ENCODE measurements around the gene HNRNPH2. TPM values are rescaled to one million over a fixed set of nuclear protein-coding genes. Genes with fewer than 3 reads are reported as not detected.

HNRNPH2 gene
- polyA plus RNA-seq, 4 donors, result 60.2 to 124 (median 72.0) TPM

- DNase-seq, result no peak
- Histone ChIP-seq H3K27me3 (ENCODE audit: control insufficient read depth in 3 of 3, insufficient read depth in 3 of 3, low read length in 3 of 3) (no peaks in the 10 kb centered on the region), H3K4me1 (ENCODE audit: control insufficient read depth in 3 of 3, insufficient read depth in 2 of 3, low read depth in 1 of 3, low read length in 2 of 3) (peaks cover 0 to 8% (median 0%) of the 10 kb centered on the region in 3 donors), H3K27ac (ENCODE audit: low read depth in 1 of 3, low read length in 2 of 3) (peak overlapping the region; percentile 77 to 98 (median 94)), H3K36me3 (ENCODE audit: control insufficient read depth in 3 of 3, insufficient read depth in 2 of 3, low read depth in 1 of 3, low read length in 3 of 3) (peaks cover 0 to 15% (median 3%) of the 10 kb centered on the region in 3 donors), H3K4me3 (ENCODE audit: low read depth in 1 of 3, low read length in 3 of 3) (peak overlapping the region; percentile 29 to 95 (median 59)), H3K9me3 (ENCODE audit: control insufficient read depth in 2 of 2, insufficient read depth in 1 of 2, low read depth in 1 of 2, low read length in 1 of 2) (no peaks in the 10 kb centered on the region)
- 0 to 24% (median 9%) methylated on average over 14 to 15 of the region's 15 CpGs for WGBS, 3 donors
- FAIRE-seq, result no peak
Observed at GRCh38 chrX:101407167-101407747, 765 bp upstream of the HNRNPH2 start.

GRCh38 chrX:101408532-101408841 is 465 bp downstream of the HNRNPH2 start:
- DNase-seq (no peak), FAIRE-seq (no peak)
- Histone ChIP-seq H3K4me1 (ENCODE audit: control insufficient read depth in 3 of 3, insufficient read depth in 2 of 3, low read depth in 1 of 3, low read length in 2 of 3) (peaks cover 0 to 5% (median 0%) of the 10 kb centered on the region in 3 donors), H3K36me3 (ENCODE audit: control insufficient read depth in 3 of 3, insufficient read depth in 2 of 3, low read depth in 1 of 3, low read length in 3 of 3) (peaks cover 3 to 17% (median 5%) of the 10 kb centered on the region in 3 donors), H3K4me3 (ENCODE audit: low read depth in 1 of 3, low read length in 3 of 3) (peak overlapping the region; percentile 58 to 80 (median 66)), H3K27me3 (ENCODE audit: control insufficient read depth in 3 of 3, insufficient read depth in 3 of 3, low read length in 3 of 3) (no peaks in the 10 kb centered on the region), H3K9me3 (ENCODE audit: control insufficient read depth in 2 of 2, insufficient read depth in 1 of 2, low read depth in 1 of 2, low read length in 1 of 2) (no peaks in the 10 kb centered on the region), H3K27ac (ENCODE audit: low read depth in 1 of 3, low read length in 2 of 3) (peak overlapping the region; percentile 81 to 98 (median 85))
- 0 to 25% (median 10%) methylated on average over 8 of the region's 8 CpGs for WGBS, 3 donors

DNA sequence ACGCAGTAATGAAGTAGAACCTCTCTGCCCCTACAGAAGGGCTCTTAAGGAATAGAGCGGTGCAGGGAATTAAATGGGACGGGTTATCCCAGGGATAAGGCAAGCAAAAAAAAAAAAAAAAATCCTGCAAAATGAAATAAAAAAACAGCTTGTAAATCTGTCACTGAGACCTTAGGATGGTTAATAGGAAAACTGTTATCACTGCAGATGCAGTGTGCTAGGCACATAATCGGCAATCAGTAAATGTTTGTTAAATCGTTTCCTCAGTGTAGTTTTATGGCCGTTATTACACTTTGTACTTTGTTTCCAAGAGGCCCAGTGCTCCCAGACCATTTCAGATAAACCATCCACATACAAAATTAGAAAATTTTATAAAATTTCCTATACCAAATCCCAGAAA is 1.0 kb downstream of the HNRNPH2 start:
- H3K4me1 ChIP-seq (ENCODE audit: control insufficient read depth in 3 of 3, insufficient read depth in 2 of 3, low read depth in 1 of 3, low read length in 2 of 3), result peaks cover 0 to 3% (median 0%) of the 10 kb centered on the region in 3 donors
- WGBS, 3 donors, result 2 to 21% (median 7%) methylated on average over 6 of the region's 6 CpGs
- FAIRE-seq (no peak), DNase-seq (peak; percentile 68 to 73)
- H3K36me3 ChIP-seq (ENCODE audit: control insufficient read depth in 3 of 3, insufficient read depth in 2 of 3, low read depth in 1 of 3, low read length in 3 of 3), result peaks cover 3 to 14% (median 5%) of the 10 kb centered on the region in 3 donors
- no peaks in the 10 kb centered on the region for H3K27me3 ChIP-seq (ENCODE audit: control insufficient read depth in 3 of 3, insufficient read depth in 3 of 3, low read length in 3 of 3)
- H3K9me3 ChIP-seq (ENCODE audit: control insufficient read depth in 2 of 2, insufficient read depth in 1 of 2, low read depth in 1 of 2, low read length in 1 of 2), result no peaks in the 10 kb centered on the region
- peak overlapping the region in 2 of 3 donors; percentile 85 to 98 for H3K27ac ChIP-seq (ENCODE audit: low read depth in 1 of 3, low read length in 2 of 3)
- H3K4me3 ChIP-seq (ENCODE audit: low read depth in 1 of 3, low read length in 3 of 3), result peak overlapping the region in 2 of 3 donors; percentile 58 to 80

- DNase-seq, result no peak
- Histone ChIP-seq H3K9me3 (ENCODE audit: control insufficient read depth in 2 of 2, insufficient read depth in 1 of 2, low read depth in 1 of 2, low read length in 1 of 2) (no peaks in the 10 kb centered on the region), H3K4me1 (ENCODE audit: control insufficient read depth in 3 of 3, insufficient read depth in 2 of 3, low read depth in 1 of 3, low read length in 2 of 3) (peaks cover 0 to 10% (median 0%) of the 10 kb centered on the region in 3 donors), H3K36me3 (ENCODE audit: control insufficient read depth in 3 of 3, insufficient read depth in 2 of 3, low read depth in 1 of 3, low read length in 3 of 3) (peaks cover 3 to 14% (median 5%) of the 10 kb centered on the region in 3 donors), H3K27me3 (ENCODE audit: control insufficient read depth in 3 of 3, insufficient read depth in 3 of 3, low read length in 3 of 3) (no peaks in the 10 kb centered on the region), H3K4me3 (ENCODE audit: low read depth in 1 of 3, low read length in 3 of 3) (peak overlapping the region in 2 of 3 donors; percentile 15 to 30), H3K27ac (ENCODE audit: low read depth in 1 of 3, low read length in 2 of 3) (peak overlapping the region in 1 of 3 donors; percentile 85)
- WGBS, 3 donors, result 19 to 36% (median 35%) methylated on average over 7 of the region's 7 CpGs
- FAIRE-seq, result no peak
Observed at GRCh38 chrX:101410461-101410860, 2.4 kb downstream of the HNRNPH2 start.

DNA sequence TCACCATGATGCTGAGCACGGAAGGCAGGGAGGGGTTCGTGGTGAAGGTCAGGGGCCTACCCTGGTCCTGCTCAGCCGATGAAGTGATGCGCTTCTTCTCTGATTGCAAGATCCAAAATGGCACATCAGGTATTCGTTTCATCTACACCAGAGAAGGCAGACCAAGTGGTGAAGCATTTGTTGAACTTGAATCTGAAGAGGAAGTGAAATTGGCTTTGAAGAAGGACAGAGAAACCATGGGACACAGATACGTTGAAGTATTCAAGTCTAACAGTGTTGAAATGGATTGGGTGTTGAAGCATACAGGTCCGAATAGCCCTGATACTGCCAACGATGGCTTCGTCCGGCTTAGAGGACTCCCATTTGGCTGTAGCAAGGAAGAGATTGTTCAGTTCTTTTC is 4.0 kb downstream of the HNRNPH2 start:
- H3K4me1 ChIP-seq (ENCODE audit: control insufficient read depth in 3 of 3, insufficient read depth in 2 of 3, low read depth in 1 of 3, low read length in 2 of 3), result peaks cover 0 to 19% (median 0%) of the 10 kb centered on the region in 3 donors
- no peak overlapping the region for H3K4me3 ChIP-seq (ENCODE audit: low read depth in 1 of 3, low read length in 3 of 3)
- no peak for FAIRE-seq
- no peaks in the 10 kb centered on the region for H3K9me3 ChIP-seq (ENCODE audit: control insufficient read depth in 2 of 2, insufficient read depth in 1 of 2, low read depth in 1 of 2, low read length in 1 of 2)
- H3K27ac ChIP-seq (ENCODE audit: low read depth in 1 of 3, low read length in 2 of 3), result no peak overlapping the region
- no peaks in the 10 kb centered on the region for H3K27me3 ChIP-seq (ENCODE audit: control insufficient read depth in 3 of 3, insufficient read depth in 3 of 3, low read length in 3 of 3)
- peaks cover 3 to 14% (median 5%) of the 10 kb centered on the region in 3 donors for H3K36me3 ChIP-seq (ENCODE audit: control insufficient read depth in 3 of 3, insufficient read depth in 2 of 3, low read depth in 1 of 3, low read length in 3 of 3)
- 80 to 88% (median 84%) methylated on average over 10 of the region's 10 CpGs for WGBS, 3 donors
- no peak for DNase-seq

DNA sequence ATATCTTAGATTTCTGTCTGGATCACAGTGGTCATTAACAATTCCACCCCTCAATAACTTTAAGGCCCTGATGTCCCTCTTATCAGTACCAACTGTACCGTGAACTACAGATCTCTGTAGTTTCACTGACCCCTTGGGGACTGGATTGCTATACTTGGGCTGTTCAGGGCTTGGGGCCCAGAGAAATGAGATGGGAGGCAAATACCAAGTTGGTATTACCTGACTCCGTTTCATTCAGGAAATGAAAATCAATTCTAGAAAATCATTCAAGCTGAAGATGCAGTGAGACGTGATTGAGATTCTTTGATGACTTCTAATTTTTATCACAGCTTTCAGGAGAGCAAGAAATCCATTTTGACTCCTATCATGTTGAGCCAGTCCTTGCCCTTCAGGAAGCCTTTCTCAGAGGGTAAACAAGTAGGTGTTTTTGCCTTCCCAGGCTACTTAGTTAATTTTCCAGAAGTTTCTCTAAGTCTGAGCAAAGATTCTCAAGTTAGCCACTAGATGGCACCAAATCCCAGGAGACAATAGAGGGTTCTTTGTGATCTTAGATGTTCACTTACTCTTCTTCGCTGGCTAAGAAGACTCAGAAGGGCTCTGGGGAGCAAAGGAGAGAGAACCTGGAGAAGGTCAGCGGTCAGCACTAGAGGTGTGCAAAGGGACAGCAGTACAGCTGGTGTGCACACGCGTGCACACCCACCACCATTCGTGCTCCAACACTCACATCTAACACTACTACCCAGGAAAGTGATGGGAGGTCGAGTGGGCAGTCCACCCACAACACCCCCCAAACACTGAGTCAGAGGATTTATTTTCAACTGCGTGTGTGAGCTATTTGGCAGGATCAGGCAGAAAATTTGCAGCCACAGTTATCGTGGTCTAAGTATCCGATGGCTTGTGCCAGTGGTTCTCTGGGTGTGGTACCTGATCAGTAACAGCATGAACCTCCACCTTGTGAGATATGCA is 7.4 kb downstream of the HNRNPH2 start:
- Histone ChIP-seq H3K4me1 (ENCODE audit: control insufficient read depth in 3 of 3, insufficient read depth in 2 of 3, low read depth in 1 of 3, low read length in 2 of 3) (peaks cover 0 to 36% (median 0%) of the 10 kb centered on the region in 3 donors), H3K27me3 (ENCODE audit: control insufficient read depth in 3 of 3, insufficient read depth in 3 of 3, low read length in 3 of 3) (no peaks in the 10 kb centered on the region), H3K4me3 (ENCODE audit: low read depth in 1 of 3, low read length in 3 of 3) (no peak overlapping the region), H3K36me3 (ENCODE audit: control insufficient read depth in 3 of 3, insufficient read depth in 2 of 3, low read depth in 1 of 3, low read length in 3 of 3) (peaks cover 2 to 14% (median 5%) of the 10 kb centered on the region in 3 donors), H3K27ac (ENCODE audit: low read depth in 1 of 3, low read length in 2 of 3) (peak overlapping the region in 2 of 3 donors; percentile 38 to 74), H3K9me3 (ENCODE audit: control insufficient read depth in 2 of 2, insufficient read depth in 1 of 2, low read depth in 1 of 2, low read length in 1 of 2) (no peaks in the 10 kb centered on the region)
- peak; percentile 75 for DNase-seq
- FAIRE-seq, result no peak
- 24 to 33% (median 27%) methylated on average over 12 of the region's 12 CpGs for WGBS, 3 donors

DNA sequence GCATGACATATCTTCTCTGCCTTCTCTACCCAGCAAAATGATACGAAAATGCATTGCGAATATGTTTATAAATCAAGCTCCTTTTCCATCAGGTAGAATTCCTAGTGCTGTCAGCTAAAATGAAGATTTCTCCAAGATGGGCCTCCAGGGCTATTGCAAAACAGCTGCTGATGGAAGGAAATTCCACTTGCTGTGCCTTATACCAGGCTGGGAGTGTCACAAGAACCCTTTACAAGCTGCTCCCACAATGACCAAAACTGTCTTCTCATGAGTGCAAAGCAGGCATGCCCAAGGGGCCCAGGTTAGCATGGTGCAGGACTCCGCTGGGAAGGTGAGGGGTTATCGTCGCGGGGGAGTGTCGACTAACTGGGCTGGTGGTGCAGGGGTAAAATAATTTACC is 8.7 kb downstream of the HNRNPH2 start:
- DNase-seq, result no peak
- Histone ChIP-seq H3K4me3 (ENCODE audit: low read depth in 1 of 3, low read length in 3 of 3) (no peak overlapping the region), H3K36me3 (ENCODE audit: control insufficient read depth in 3 of 3, insufficient read depth in 2 of 3, low read depth in 1 of 3, low read length in 3 of 3) (peaks cover 2 to 14% (median 5%) of the 10 kb centered on the region in 3 donors), H3K9me3 (ENCODE audit: control insufficient read depth in 2 of 2, insufficient read depth in 1 of 2, low read depth in 1 of 2, low read length in 1 of 2) (no peaks in the 10 kb centered on the region), H3K4me1 (ENCODE audit: control insufficient read depth in 3 of 3, insufficient read depth in 2 of 3, low read depth in 1 of 3, low read length in 2 of 3) (peaks cover 0 to 36% (median 0%) of the 10 kb centered on the region in 3 donors), H3K27me3 (ENCODE audit: control insufficient read depth in 3 of 3, insufficient read depth in 3 of 3, low read length in 3 of 3) (no peaks in the 10 kb centered on the region), H3K27ac (ENCODE audit: low read depth in 1 of 3, low read length in 2 of 3) (peak overlapping the region in 1 of 3 donors; percentile 88)
- 88 to 96% (median 92%) methylated on average over 7 of the region's 7 CpGs for WGBS, 3 donors
- FAIRE-seq, result no peak

GRCh38 chrX:101417190-101417589 is 9.2 kb downstream of the HNRNPH2 start:
- peak overlapping the region in 2 of 3 donors; percentile 57 to 88 for H3K27ac ChIP-seq (ENCODE audit: low read depth in 1 of 3, low read length in 2 of 3)
- no peaks in the 10 kb centered on the region for H3K9me3 ChIP-seq (ENCODE audit: control insufficient read depth in 2 of 2, insufficient read depth in 1 of 2, low read depth in 1 of 2, low read length in 1 of 2)
- H3K4me3 ChIP-seq (ENCODE audit: low read depth in 1 of 3, low read length in 3 of 3), result no peak overlapping the region
- FAIRE-seq, result no peak
- no peak for DNase-seq
- 47 to 68% (median 61%) methylated on average over 4 of the region's 4 CpGs for WGBS, 3 donors
- H3K27me3 ChIP-seq (ENCODE audit: control insufficient read depth in 3 of 3, insufficient read depth in 3 of 3, low read length in 3 of 3), result no peaks in the 10 kb centered on the region
- peaks cover 0 to 33% (median 0%) of the 10 kb centered on the region in 3 donors for H3K4me1 ChIP-seq (ENCODE audit: control insufficient read depth in 3 of 3, insufficient read depth in 2 of 3, low read depth in 1 of 3, low read length in 2 of 3)
- peaks cover 0 to 9% (median 5%) of the 10 kb centered on the region in 3 donors for H3K36me3 ChIP-seq (ENCODE audit: control insufficient read depth in 3 of 3, insufficient read depth in 2 of 3, low read depth in 1 of 3, low read length in 3 of 3)
